HEK293T (cell line): ENCODE results near the gene FANCB.

Experiments
- BHLHE40 ChIP-seq: fragments of 450-650 bp; IDR thresholded peaks from 2 replicates; pipeline ENCODE4 v1.6.1; 2016; ENCODE audit warnings: mild to moderate bottlenecking, moderate library complexity, borderline replicate concordance
- FOXA1 ChIP-seq: fragments of 450-650 bp; IDR thresholded peaks from 2 replicates; pipeline ENCODE4 v1.6.1; 2016; ENCODE audit warnings: mild to moderate bottlenecking
- FOXK2 ChIP-seq: fragments of 450-650 bp; IDR thresholded peaks from 2 replicates; pipeline ENCODE4 v1.6.1; 2016; ENCODE audit warnings: mild to moderate bottlenecking
- FOXM1 ChIP-seq: fragments of 450-650 bp; IDR thresholded peaks from 2 replicates; pipeline ENCODE4 v1.6.1; 2017; ENCODE audit warnings: mild to moderate bottlenecking, borderline replicate concordance
- L3MBTL2 ChIP-seq: fragments of 450-650 bp; conservative IDR thresholded peaks from 2 replicates; pipeline ENCODE4 v1.6.1; 2016; ENCODE audit warnings: mild to moderate bottlenecking
- PKNOX1 ChIP-seq: fragments of 450-650 bp; IDR thresholded peaks from 2 replicates; pipeline ENCODE4 v1.6.1; 2016
- SP1 ChIP-seq: fragments of 450-650 bp; IDR thresholded peaks from 2 replicates; pipeline ENCODE4 v1.6.1; 2017
- TARDBP ChIP-seq: fragments of 450-650 bp; IDR thresholded peaks from 2 replicates; pipeline ENCODE4 v1.6.1; 2016

DNA sequence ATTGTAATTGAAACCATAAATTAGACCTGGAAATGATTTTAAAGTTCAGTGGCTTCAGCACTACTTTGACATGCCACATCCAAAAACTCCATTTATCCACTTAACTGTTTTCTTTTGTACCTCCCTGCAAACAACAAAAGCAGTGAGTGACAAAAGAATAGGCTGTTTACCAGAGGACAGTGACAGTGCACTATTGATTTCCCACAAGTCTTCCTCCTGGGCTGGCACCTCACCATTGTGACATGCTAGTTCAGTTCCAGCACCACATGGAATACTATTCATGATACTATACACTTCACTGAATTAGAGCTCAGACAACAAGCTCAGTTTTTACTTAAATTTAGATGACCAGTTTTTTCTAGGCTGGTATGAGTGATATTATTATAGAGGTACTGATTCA is 29.7 kb upstream of the FANCB start:
- TF ChIP-seq SP1 (no peak), TARDBP (no peak), BHLHE40 (no peak), FOXA1 (no peak), FOXM1 (no peak), L3MBTL2 (no peak), PKNOX1 (no peak), FOXK2 (no peak)
